HG03558 (cell line): Measurements from ENCODE around the gene SURF4.
"Not testable (repeated sequence)": the region's sequence is repeated elsewhere in the genome, so short reads cannot be mapped to it uniquely, and the experiment has no call there.

Experiments used
- ATAC-seq: cut with Tn5 transposase; IDR thresholded peaks from one replicate; pipeline ENCODE4 v1.9.1; 2021; ENCODE audit warnings: moderate number of reproducible peaks; ENCODE audit not compliant: unreplicated experiment; ENCODE audit errors: extremely low read depth

SURF4 gene

GRCh38 chr9:133341369-133342068 is 34.3 kb downstream of the SURF4 start:
- no peak for ATAC-seq

DNA sequence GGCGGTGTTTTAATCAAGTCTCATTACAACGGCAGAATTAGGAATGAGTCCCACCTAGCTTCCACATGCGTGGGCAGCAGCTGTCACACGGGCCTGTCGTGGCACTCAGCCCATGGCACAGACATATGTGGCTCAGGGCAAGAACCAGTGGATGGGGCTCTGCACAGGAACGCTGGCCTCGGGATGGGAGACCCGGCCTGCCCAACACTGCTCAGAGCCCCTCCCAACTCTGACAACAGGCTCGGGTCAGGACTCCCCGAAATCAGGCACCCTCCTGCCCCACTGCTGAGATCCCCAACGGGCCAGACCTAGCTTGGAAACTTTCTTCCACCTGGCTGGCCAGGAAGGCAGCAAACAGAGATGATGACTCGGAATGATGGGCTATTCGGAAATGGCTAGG is 34.9 kb downstream of the SURF4 start:
- ATAC-seq: no peak

GRCh38 chr9:133340256-133340655 is 35.6 kb downstream of the SURF4 start:
- no peak for ATAC-seq

DNA sequence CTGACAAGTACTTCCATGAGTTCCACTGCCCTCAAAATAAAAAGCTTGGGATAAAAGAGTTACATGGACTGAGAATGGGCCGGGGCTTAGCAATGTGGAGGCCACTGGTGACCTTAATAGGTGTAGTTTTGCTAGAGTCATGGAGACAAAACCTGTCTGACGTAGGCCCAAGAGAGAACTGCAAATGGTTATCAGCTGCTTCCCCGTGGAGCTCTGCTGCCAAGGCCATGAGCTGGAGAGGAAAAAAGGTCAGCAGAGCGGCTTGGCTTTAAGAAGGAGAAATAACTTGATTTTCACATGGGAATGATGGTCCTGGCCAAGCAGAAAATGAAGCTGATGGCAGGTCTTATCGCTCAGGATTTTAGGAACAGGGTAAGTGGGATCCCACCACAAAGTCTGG is 36.2 kb downstream of the SURF4 start:
- no peak for ATAC-seq

- peak; percentile 69 for ATAC-seq
These were observed 39.7 kb downstream of the SURF4 start, which contains the start of gene SURF6 for GRCh38 chr9:133335924-133336811. SURF6 (minus strand) TSS chr9:133336188; CDS start chr9:133336132, 56 bp downstream.

DNA sequence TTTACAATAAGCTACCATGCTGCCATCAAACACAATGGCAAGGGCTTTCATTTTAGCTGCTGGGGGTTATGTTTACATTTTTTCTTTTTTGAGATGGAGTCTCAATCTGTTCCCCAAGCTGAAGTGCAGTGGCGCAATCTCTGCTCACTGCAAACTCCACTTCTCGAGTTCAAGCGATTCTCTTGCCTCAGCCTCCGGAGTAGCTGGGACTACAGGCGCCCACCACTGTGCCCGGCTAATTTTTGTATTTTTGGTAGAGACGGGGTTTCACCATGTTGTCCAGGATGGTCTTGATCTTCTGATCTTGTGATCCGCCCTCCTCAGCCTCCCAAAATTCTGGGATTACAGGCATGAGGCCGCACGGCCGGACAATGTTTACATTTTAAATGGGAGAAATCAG is 41.0 kb downstream of the SURF4 start:
- not testable (repeated sequence) for ATAC-seq

DNA sequence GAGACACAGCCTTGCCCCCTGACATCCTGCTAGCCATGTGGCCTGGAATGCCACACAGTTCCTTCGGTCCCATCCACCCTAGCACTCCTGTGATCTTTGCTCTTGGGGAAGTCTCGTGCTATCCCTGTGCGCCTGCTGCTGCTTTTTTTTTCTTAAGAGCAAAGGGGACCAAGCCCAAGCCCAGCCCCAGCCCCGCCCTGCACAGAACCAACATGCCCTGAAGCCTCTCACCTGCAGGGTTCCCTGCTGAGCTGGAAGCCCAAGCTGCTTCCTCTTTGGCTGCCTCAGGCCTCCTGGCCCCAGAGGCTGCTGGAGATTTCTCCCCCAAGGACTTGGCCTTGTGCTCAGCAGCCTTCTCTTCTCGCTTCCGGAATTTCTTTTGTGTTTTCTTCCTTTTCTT is 41.7 kb downstream of the SURF4 start:
- ATAC-seq: no peak

DNA sequence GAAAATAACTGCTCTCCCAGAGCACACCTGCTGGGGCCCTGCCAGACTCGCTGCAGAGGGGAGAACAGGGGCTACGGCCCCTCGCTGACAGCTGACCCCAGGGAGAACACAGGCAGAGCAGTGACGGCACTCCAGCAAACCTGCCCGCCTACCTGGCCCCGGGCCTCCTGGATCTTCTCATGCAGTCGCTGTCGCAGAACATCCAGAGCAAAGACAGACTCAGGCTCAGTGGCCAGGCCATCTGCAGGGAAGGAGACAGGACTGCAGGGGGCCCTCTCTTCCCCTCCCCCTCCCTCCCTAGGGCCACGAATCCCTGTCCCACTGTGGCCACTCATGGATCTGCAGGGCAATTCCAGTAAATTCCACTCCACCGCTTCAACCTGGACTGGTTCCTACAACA is 42.3 kb downstream of the SURF4 start:
- no peak for ATAC-seq

GRCh38 chr9:133333011-133333410 is 42.8 kb downstream of the SURF4 start:
- ATAC-seq: no peak

- ATAC-seq: no peak
These were observed 43.5 kb downstream of the SURF4 start for GRCh38 chr9:133332381-133332730.

DNA sequence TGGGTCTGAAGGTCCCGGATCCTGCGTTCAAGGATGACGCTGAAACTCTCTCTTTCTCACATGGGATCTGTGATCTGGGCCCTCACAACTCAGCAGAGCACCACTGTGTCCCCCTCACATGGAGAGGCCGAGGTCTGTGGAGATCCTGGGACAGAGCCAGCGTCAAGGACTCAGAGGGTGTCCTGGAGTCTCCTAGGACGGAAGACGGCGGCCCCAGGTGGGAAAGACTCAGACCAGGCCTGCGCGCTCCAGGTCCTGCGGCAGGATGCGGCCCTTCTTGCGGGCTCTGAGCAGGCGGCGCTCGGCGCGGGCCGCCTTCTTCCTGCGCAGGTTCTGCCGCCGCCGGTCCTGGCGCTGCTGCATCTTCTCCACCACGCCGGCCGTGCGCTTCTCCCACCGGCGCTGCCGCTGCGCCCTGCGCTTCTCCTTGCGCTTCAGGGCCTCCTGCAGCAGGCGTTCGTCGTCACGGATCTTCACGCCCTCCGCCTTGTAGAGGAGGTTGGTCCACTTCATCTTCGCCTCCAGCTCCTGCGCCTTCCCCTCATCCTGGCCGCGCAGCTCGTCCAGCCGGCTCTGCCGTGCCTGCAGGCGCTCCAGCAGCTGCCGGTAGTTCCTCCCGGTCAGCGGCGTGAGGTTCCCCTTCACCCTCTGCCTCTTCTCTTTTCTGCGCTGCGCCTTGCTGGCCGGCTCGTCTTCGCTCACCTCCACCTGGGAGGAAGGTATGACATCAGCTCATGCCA is 44.0 kb downstream of the SURF4 start:
- ATAC-seq: no peak

DNA sequence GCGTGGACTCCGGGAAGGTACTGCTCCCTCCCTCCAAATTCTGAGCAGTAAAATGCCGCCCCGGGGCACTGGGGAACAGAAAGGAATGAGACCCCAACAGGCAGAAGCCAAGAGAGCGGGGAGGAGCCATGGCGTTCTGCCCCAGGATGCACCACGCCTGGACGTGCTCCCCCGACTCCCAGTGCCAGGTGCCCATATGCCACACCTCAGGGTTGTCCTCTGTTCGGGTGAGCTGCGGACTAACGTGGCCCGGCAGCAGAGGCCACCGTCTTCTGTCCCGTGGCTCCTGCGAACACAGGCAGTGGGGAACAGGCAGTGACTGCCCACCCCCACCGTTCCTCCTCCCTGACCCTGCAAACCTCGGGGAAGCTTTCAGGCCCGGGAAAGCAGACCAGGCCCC is 44.6 kb downstream of the SURF4 start:
- ATAC-seq: no peak

- ATAC-seq: not testable (repeated sequence)
These were observed 46.3 kb downstream of the SURF4 start for GRCh38 chr9:133329306-133330156.

DNA sequence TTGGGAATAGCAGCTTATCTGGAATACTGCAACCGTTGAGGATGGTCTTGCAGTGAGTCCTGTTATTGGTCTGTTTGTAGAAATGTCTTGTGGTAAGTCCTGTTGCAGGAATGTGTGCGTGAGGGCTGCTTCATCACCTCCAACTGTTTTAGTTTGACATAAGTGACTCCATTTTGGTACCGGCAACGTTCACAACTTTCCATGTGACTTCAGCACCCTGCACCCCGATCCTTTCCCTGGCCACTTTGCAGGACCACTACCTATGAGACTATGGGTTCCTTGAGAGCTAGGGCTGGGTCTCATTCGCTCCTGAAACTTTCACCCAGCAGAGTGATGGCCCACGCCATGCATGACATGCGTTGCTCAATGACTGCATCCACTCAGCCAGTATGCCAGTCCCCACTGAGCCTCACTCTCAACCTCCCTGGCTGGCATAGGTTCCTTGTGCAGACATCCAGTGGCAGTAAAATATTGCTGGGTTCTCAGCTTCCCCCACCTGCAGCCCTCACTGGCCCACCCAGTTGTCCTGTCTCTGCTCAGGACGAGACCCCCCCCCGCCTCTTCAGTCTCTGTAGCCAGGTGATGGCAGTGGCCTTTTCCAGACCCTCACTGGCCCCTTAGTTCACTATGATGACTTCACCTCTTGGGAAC is 47.9 kb downstream of the SURF4 start:
- ATAC-seq: no peak

- ATAC-seq: not testable (repeated sequence)
These were observed 48.8 kb downstream of the SURF4 start for GRCh38 chr9:133327021-133327420.

DNA sequence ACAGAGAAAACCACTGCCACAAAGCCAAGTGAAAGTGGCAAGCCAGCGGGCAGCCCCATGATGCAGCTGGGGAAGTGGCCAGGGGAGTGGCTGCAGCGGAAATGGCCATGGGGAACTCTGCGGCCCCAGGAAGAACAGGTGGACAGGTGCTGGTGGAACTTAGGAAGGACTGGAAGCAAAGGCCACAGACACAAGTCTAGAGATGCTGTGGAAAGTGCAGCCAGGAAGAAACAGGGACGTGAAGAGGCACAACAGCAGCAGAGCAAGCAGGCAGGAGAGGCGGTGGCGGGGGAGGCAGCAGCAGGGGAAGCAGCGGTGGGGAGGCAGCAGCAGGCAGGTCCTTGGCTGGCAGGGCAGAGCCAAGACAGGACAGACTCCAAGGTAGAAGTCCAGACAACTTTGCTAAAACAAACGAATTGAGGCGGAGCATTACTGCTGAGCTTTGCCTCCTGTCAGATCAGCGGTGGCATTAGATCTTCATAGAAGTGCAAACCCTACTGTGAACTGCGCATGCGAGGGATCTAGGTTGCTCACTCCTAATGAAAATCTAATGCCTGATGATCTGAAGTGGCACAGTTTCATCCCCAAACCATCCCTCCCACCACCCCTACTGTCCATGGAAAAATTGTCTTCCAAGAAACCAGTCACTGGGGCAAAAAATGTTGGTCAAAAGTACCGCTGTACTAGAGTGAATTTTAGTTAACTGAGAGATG is 51.7 kb downstream of the SURF4 start:
- ATAC-seq: no peak

- no peak for ATAC-seq
These were observed 52.6 kb downstream of the SURF4 start for GRCh38 chr9:133323211-133323610.

- ATAC-seq: no peak
These were observed 53.2 kb downstream of the SURF4 start for GRCh38 chr9:133322701-133323100.

DNA sequence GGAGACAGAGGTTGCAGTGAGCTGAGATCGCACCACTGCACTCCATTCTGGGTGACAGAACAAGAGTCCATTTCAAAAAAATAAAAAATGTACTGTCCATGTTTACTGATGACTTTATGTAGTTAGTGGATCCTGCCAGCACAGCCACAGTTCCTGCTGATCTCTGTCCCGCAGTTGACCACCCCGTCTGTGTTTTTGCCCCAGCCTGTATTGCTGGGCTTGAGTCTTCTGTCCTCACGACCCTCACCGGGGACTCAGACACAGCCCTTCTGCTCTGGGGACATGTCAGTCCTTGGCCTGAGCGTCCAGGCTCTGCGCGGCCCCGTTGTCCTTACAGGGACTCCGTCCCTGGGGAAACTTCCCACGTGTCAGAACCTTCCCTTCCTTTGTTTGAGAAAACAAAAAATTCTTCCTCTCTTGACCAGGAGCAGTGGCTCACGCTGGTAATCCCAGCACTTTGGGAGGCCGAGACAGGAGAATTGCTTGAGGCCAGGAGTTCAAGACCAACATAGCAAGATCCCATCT is 54.4 kb downstream of the SURF4 start:
- ATAC-seq: no peak
